HL-60/S4 treated with retinoic acid at 250 ng/mL for 4 days and 3 days (cell line): Measurements from ENCODE around the gene SORCS1.

ENCODE experiments used
- in situ Hi-C: fragments of 300-500 bp; cut with MboI; formaldehyde crosslinking; loops from 2 replicates; pipeline ENCODE4 v1.7.0; 2022; ENCODE audit warnings: low sequenced_read_pairs

Gene SORCS1

DNA sequence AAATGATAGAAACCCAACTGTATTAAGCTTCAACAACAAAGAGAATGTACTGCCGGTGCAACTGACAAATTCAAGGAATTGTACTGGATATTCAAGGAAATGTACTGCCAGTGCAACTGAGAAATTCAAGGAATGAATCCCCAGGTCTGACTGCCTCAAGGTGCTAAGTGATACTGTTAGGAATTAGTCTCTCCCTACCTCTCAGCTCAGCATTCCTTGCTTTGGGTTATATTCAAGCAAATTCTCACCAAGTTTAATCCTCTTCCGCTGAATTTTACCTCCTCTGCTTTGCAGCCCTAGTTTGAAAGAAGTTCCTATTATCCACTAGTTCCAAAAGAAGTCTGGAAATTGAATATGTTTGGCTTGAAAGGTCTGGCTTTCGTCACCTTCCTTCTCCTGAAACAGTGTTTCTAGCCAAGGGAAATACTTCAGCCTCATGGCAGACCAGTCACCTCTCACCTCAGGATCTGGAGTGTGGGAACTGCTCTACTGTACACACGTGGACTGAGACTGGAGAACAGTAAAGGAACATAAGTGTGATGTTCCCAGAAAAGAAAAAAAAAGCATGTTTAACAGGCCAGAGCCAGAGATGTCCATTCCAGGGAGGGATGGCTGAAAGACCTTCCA lies 60.4 kb downstream of the SORCS1 start:
- in situ Hi-C loops = no loop called here

DNA sequence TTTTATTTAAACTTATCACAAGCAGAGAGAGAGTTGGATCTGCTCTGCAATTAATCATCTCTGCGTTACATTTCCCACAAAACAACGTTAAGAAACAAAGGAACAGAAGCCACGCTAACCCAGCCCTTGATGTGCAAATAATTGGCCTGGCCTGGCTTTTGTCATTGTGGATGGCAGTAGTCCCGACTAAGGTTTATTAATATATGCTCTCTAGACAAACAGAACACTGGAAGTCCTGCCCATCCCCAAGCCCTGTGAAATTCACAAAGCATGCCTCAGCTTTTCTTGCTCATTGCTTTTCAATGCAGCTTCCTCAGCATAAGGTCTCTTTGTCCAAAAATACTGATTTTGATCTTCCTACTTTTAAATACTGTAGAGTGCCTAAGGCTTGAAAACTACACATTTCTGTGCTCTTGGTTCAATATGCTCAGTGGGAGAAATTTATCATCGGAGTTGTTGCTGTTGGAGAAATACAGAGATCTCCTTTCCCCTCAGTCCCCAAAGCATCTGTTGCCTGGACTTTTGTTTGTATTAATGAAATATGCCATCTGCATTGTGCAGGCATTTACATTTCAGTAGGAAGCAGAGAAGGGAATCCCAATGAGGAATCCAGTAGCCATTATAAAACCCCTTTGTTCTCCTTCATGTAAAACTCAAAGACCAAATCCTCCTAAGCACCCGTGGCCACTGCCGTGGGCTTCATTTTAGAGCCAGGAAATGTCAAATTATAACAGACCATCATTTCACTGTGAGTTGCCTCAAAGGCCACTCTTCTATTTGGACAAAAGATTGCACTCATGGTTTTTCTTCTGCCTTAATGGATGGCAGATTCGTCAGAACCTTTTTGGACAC lies 61.1 kb downstream of the SORCS1 start:
- in situ Hi-C loops = no loop called here

DNA sequence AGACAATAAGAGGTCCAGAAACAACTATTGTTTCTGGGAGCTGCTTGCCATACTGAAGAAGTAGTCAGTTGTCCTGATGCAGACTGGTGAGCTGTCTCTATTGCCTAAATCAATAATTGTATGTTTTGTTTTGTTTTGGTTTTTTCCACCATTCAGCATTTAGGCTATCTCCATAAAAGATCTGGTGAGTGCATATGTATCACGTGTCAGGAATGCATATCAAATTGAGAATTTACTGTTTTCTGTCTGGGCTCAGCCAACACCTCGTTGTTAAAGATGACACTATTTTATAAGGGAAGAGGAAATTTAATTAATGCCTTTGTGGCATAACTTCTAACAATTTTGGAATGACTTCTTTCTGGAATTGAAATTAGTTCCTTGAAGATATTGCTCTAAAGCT lies 66.2 kb downstream of the SORCS1 start:
- in situ Hi-C loops = no loop called here

DNA sequence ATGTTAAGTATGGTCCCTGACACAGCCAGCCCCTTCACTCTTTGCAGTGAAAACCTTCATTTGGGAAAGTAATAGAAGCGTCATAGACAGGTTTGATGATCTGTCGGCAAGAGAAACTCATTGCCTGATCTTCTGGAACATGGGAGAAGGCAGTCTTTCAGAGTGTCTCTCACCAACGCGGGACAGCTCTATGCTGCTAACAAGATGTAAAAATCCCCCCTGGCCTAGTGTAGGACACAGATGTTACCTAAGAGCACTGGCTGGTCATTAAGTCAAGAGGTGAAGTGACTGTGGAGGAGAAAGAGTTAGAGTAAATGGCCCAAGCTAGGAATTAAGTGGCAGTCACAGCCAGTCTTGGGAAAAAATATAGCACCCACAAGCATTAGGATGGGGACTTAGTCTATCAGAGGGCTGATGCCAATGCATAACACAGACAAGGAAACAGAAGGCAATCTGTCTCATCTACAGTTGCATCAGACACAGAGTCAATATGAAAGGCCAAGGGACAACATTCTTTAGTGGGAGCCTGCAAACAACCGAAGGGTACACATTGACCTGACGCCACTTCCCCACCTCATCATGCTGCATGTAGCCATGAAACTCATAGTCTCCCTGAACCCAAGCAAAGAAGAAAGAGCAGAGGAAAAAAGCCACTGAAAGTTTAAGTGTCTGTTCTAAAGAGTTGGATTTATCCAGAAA lies 69.5 kb downstream of the SORCS1 start:
- in situ Hi-C loops = no loop called here

DNA sequence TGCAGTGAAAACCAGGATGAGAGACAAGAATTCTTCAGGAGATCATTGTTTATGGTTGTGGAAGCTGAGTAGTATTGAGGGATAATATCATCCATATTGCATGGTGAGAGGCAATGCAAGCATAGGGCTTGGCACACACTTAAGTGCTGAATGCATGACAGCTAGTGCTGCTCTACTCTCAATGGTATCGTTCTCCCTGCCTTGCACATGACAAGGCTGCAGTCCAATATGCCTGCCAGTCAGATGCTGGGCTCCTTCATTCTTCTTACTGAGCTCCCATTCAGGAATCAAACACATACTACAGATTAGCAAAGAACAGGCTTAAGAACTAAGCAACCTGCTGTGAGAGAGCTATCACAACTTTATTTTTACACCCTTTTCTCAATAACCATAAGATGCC lies 72.2 kb downstream of the SORCS1 start:
- in situ Hi-C loops = no loop called here

DNA sequence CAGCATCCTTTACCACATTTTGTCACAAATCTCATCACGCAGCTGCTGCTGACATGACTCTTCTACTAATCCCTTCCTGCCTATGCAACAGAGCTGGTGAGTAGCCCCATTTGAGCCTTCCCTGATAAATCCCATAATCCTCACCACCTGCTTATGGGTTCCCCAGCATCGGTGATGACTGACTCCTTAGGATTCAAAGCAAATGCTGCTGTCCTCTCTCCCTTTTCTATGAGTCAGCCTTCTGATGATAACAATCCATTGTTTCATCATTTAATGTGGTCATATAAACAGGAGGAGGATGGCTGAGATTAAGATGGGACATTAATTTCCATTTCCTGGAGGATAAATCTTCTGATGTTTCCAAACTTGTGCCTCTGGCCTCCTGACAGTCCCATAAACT lies 73.4 kb downstream of the SORCS1 start:
- in situ Hi-C loops = no loop called here

DNA sequence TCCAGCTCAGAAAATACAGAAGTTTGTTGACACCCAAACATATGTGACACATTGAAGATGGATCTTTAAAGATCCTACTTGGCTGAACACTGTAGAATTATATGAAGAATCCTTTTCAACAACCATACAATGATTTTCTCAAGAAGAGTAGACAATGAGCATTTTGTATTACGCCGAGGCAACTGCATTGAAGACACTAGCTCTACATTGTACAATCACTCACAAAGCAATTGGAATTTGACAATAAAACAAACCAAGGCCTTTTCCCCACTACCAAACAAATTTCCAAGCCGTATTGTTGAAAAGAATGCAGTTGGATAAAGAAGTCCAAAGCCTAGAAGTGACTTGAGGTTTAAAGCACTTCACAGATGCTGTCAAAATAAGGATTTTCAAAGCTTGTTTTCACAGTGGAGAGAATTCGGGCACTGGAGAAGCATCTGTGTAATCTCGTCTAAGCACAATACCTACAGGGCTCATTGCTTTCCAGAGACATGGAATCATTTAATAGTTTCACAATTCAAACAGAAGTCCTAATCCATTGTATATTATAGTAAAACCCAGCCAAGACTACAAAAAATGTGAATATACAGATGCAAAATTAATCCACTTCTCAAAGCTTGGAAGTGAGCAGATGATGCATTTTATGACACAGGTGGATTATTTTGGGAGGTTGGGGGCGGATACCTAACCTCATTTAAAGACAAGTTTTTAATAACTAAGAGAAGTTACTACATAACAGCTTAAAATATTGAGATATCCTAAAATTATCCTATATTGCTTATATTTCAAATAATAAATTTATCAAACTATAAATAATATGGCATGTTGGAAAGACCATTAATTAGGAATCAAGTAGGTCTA lies 78.6 kb downstream of the SORCS1 start:
- in situ Hi-C loops = no loop called here

DNA sequence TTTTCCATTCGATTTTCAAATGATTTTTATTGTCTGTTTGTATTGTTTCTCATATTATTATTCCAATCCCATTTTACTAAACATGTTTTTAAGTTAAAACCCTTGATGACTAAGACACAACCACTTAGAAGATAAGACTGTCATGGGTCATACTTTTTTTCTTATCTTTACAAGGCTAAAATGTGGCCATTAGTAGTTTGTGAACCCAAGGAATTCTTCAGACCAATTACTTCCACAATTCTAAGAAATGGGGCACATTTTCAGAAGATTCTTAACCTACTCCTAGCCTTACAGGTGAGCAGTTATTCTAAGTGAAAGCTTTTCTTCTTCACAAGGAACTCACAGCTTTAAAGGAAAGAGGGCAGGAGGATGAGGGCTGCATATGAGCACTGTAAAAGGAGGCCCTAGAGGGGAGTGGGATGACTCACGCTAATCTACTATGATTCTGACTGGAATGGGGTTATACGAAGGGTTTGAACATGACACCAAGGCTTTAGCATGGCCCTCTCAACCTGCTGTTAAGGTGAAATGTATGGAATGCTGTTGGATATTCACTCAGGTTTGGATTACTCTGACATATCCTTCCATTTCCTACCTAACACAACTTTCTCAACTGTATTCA lies 81.0 kb downstream of the SORCS1 start:
- in situ Hi-C loops = no loop called here

DNA sequence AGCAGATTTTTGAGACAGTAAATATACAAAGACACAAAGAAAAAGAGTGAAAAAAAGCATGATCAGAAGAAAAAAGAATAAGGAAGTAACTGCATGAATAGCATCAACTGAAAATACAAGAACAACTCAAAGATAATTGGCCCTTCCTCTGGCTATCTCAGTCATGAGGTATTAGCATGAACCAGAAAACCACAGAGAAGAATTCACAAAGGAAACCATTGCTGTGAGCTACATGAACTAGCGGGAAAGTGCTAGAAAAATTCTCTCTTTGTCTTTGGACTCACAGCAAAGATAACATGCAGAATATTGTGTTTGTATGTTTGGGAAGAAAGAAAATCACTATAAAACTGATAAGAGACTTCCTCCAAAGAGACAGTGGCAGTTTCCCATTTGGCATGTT lies 82.9 kb downstream of the SORCS1 start:
- in situ Hi-C loops = no loop called here

DNA sequence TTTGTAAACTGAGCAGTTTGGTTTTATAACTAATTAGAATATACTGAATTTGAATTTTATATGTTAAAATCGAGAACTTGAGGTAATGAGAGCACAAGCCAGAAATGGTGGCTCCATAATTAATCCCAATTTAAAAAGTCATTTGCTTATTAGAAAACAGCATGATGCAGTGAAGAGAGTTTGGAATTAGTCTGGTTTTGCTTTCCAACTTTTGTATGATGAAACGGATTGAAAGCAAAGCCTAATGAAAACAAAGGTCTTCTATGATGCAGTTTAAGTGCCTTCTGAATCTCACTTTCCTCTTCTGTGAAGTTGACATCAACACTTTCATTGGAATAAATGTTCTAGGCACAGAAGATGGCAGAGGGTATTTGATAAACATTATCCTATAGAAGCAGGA lies 89.4 kb downstream of the SORCS1 start:
- in situ Hi-C loops = no loop called here

DNA sequence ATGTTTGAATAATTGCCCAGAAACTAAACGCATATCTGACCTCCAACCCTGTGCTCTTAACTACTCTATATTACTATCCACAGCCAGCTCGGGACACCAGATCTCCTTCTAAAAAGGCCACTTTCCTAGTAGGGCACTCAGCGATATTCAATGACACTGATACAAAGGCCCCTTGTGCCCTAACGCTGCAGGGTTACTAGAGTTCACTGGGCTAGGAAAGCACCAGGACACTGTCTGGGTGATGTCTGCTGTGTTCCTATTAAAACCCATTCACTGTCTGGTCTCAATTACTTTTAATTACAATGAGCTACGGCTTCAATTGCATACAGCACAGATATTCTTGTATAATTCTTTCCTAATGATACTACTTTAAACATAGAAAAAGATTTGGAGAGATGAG lies 91.7 kb downstream of the SORCS1 start:
- in situ Hi-C loops = no loop called here

DNA sequence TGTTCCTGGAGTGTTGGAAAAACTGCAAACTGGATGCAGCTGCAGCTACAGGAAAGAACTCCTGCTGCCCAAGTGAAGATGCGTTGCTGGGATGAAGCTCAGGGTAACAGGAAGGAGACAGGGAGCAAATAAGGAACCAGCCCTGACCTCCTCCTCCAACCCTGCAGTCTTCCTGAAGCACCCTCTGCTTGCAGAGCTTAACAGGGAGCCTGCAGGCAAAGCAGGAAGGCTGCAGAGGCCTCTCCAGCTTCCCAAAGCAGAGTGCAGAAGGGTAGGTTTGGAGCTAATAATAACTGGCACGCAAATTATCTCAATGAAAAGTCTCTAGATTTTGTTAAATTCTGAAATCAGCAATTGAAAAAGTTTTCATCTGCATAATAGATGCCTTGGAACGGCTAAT lies 92.5 kb downstream of the SORCS1 start:
- in situ Hi-C loops = no loop called here

DNA sequence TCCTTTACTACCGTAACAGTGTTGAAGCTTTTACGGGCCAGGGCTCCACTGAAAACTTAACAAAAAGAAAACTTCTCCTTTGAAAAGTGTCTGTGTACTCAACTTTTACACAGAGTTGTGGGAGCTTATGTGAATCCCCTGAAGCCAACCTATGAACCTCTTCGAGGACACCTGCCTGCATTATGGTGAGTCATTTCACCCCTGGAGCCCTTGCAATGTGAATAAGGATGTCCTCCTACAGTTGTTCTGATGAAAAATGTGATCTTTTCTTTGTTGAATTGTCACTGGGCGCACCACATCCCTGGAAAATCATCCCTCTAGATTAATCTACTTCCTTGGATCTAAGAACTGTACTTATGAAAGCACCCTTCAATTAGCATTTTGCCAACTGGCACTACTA lies 93.2 kb downstream of the SORCS1 start:
- in situ Hi-C loops = no loop called here

DNA sequence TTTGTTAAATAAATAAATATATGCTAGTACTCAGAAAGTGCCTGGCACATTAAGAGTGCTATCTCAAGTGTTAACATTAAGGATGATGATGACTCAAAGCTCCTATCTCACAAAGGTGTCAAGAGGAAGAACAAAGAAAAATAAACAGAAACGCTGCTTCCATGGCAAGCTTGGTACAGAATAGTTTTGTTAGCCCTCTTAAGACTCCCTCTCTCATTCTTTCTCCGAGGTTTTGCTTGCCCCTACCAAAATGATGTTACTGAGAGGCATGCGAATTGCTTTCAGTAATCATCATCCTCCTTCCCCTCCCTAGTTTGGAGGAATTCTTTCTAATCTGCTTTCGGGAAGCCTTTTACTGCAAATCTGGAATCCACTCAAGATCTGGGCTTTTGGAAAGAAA lies 96.7 kb downstream of the SORCS1 start:
- in situ Hi-C loops = no loop called here

DNA sequence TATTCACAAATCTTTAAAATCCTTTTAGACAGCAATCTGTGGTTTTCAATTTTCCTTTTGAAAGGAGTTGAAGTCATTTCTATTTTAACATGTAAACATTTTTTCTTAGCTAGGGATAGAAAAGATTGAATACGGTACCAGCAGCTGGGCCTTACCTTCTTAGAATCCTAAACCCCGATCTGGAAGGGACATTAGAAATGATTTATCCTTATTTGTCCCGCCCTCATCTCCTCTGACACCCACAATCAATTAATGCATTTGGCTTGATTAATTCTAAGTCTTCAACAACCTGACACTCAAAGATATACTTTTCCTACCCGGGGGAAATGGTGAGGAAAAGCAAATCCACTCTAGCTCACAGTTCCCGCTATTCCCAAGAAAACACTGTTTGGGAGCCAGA lies 100.4 kb downstream of the SORCS1 start:
- in situ Hi-C loops = no loop called here

DNA sequence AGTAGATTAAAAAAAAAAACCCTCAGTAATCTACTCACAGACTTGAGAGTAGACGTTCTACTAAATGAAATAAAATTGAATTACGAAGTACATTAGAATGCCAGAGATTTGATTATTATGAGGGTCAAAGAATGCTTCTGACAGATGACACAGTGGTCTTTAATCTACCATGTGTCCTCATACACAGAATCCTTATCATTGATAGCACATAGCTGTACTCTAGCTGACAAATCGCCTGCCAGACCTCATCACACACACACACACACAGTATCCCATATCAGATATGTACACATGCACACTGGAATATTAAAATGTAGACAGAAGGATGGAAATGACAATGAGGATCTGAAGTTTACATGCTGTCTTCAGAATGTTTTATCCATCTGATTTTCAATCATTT lies 104.6 kb downstream of the SORCS1 start:
- in situ Hi-C loops = no loop called here

DNA sequence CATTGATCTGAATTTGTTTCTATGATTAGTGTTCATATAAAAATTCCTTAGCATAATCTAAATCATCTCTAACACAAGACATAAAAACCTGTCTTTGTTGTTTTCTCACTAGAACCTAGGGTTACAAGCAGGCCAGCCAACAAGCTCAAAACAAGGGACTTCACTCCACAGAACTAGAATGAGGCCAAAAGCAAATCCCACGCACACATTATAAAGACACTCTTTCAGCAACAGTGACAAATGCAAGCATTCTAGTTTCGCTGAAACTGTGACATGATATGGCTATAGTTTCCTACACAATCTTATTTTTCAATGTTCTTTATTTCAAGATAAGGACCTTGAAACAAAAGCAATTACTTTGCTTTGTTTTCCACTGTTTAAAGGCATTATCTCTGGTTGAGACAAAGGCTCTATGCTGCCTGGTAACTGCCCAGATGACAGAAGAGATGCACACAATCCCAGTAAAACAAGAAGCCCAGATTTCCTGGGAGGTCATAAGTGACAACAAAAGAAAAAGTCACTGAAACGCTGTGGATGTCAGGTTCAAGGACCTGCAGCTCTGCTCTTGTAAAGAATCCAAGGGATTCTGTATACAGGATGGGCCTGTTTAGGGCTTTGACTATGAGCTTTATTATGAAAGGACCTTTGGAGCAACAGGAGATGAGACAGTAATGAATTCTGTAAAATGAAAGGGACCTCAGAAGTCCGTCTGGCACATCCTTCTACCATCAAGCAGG lies 105.3 kb downstream of the SORCS1 start:
- in situ Hi-C loops = no loop called here

DNA sequence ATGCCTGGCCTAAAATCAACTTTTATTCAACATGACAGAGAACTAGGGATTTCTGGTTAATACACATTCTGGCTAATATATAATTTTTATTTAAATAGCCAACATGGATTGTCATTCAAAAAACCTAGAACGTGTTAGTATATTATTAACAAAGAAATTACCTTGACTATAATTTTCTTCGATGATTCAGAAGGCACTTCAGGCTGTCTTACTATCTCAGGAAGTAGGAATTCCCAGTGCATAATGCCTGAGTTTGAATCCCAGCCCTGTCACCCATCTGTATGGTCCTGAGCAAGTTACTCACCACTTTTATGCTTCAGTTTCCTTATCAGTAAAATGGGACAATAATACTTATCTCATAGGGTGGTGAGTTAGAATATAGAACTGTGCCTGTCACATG lies 106.2 kb downstream of the SORCS1 start:
- in situ Hi-C loops = no loop called here

DNA sequence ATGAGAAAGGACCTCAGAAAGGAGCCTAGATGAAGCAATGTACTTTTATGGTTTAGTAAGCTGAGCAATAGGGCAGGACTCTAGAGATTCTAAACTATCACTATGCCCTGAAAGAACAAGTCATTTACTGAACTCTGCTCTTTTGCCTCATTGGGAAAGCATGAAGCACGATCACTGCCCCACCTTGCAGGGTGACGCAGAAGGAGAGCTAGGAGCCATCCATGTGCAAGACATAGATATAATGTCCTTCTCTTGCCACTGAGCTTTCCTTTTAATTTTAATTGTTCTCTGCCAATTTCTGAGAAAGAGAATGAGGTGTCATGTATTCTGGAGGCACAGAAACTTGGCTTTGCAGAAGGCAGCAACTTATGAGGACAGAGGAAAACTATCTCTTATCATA lies 108.3 kb downstream of the SORCS1 start:
- in situ Hi-C loops = no loop called here
